Measurements from ENCODE around the gene UNC5CL.
"Not testable (repeated sequence)": the region's sequence is repeated elsewhere in the genome, so short reads cannot be mapped to it uniquely, and the experiment has no call there.

Gene UNC5CL

DNA sequence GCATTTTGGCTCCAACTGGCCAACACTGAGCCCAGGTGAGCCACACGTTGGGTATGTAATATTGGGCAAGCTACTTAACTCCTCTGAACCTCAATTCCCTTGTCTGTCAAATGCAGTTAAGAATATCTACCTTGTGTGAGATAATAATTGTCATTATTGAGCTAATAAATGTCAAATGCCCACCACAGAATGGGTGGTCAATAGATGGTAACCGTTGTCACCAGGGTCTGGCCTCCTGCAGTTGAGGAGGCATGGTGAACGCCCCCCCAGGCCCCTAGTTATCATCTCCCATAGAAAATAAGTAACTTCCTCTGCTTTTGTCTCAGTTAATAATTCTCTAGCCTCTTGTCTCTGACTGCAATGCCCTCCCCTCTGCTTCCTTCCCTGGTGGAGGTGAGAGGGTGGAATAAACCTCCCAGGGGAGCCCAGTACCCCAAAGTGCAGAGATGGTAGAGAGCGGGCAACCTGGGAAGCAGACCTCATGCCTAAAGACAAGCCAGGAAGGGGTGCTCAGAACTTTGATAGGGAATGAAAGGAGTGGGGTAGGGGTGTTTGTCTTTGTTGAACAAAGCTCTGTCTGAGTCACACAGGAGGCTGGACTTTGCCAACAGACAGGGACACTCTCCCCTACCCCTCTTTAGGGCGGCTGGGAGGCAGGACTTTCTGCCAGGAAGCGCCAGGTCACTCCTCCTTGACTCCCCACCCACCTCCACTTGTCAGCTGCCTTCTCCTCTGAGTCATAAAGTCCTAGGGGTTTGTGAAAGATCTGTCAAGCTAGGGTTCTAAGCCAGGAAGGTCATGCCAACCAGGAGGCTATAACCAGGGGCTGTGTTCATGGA is 1.3 kb upstream of the UNC5CL start:
- DNase-seq (ENCODE audit: low read depth): no peak

DNA sequence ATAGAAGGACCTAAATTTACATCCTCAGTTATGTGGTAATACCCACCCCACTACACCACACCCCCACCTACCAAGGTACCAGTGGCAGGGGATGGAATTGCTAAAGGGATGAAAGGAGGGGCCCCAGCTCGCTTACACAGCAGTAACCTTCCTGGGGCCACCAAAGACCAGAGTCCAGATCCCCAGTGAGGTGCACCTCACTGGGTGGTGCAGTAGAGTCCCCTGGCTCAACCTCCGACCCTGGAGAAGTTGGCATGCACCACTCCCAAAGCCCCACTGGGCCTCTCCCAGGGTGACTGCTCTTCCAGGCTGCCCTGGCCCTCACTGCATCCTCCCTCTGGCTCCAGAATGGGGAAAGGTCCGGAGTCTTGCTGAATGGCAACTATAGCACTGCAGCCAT is 816 bp downstream of the UNC5CL start:
- no peak for DNase-seq (ENCODE audit: low read depth)

DNA sequence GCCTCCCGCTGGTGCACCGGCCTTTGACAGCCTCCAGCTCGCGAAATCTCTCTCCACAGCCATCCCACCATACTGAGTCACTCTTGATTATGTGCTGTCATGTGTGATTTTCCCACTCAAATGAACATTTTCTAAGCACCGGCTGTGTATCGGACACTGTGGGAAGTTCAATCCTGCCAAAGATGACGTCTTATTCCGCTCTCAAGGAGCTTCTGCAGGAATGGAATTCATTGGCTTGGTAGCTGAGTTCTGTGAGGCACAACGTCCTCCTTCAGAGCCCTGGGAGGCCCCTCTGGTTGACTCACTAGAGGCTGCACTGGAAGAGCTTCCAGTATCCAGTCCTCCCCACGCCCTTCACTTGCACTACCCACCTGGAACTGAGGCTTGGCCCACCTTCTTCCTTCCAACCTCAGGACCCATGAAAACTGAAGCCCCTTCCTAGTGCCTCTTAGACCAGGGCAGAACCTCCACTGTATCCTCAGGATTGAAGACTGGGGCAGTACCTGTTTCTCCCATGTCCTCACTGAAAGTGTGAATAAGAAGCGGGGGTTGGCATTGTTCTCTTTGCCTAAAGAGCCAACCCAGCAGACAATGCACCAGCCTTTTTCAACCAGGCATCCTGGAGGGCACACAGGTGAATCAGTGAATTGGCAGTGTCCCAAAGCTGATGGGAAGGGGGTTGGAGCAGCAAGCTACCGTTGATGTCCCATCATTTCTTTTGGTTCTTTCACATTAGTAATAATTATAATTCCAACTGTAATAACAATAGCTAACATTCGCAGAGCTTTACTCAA is 1.7 kb downstream of the UNC5CL start:
- no peak for DNase-seq (ENCODE audit: low read depth)

DNA sequence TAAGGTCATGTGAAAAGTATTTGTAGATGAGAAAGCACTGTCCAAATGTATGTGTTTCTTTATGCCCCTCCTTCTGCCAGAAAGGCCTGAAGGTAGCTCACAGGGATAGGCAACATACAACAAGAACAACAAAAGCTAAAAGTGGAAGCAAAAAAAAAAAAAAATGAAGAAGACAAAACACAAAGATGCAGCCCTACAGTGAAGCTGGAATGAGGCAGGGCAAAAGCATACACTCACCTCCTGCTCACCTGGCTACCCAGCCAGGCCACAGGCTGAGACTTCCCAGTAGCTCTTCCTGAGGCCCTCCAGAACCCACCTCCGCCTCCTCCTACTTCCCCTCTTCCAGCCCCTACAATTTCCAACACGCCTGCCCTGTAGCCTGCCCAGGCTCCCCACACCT is 2.4 kb downstream of the UNC5CL start:
- no peak for DNase-seq (ENCODE audit: low read depth)

DNA sequence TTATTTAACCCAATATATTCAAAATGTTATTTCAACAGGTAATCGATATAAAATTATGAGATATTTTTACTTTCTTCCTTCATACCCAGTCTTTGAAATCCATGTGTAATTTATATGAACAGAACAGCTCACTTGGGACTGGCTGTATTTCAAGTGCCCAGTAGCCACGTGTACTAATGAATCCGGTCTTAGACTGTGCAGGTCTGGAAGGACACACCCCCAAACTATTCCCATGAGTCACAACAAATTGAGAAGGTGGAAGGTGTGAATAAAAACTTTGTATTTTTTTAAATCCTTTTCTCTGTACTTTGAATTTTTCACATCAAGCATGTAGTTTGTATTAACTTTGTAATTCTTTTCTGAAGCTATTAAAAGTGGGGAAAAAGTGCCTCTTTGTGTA is 2.8 kb downstream of the UNC5CL start:
- DNase-seq (ENCODE audit: low read depth): no peak

DNA sequence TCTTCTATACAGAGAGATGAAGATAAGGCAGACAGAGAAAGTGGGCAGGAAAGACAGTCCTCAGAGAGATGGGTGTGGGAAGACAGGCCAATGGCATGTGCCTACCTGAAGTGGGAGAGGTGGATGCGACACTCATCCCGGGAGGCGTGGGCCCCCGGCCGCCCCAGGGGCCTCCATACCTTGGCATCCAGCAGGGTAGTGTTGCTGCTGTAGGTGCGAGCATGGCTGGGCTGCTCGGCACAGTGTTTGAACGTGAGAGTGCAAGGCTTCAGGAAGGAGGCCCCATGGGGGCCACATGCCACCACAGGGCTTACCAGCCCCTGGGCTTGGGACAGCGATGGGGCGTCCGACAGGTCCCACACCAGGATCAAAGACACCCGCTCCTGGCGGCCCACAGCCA is 5.2 kb downstream of the UNC5CL start:
- no peak for DNase-seq (ENCODE audit: low read depth)

DNA sequence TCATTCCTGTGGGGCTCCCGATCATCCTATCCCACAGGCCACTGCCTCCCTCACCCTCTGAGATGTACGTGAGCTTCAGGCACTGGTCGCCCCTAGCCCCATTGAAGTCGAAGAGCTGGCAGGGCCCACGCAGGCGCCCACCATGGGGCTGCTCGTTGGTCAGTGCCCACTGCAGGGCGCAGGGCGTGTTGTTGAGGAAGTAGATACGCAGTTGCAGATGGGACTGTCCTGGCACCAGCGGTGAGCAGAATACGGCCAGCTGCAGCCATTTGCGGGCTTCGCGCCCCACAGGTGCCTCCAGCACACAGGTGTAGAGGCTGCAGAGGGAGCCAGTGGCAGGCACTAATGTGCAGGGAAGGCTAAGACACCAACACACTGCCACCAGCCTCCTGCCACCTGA is 6.2 kb downstream of the UNC5CL start:
- DNase-seq (ENCODE audit: low read depth): no peak

DNA sequence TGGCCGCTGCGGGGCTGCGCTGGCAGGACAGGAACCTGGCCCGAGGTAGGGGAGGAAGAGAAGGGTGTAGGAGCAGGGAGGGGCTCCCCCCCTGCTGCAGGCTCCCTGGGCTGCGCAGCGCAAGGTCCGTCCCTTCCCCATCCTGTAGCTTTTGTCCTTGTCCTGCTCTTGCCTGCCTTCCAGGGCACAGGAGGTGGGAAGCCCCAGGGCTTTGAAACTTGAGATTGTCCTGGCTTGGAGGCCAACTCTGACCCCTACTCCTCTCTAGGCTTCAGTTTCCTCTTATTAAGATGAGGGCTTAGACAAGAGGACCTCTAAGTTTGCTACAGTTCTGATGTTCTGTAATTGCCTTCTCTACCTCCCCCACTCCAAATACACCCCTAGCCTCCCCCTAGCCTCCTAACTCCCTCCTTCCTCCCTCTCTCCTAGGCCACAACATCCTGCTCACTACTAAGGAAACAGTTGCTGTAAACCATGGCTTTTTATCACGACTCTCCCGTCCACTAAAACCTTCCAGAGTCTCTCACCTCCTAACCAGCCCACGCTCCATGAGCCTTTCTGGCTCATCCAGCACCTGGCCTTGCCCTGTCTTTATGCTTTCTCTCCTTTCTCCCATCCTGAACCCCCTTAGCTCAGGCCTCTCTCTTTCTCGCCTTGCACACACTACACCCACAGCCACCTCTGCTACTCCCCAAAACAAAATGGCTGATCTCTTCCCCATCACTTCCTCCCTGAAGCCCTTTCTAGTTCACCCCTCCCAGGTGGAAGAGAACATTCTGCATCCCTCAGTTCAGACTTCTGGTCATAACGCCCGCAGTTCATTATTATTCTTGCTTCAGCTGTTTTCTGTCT is 10.2 kb downstream of the UNC5CL start:
- no peak for DNase-seq (ENCODE audit: low read depth)

DNA sequence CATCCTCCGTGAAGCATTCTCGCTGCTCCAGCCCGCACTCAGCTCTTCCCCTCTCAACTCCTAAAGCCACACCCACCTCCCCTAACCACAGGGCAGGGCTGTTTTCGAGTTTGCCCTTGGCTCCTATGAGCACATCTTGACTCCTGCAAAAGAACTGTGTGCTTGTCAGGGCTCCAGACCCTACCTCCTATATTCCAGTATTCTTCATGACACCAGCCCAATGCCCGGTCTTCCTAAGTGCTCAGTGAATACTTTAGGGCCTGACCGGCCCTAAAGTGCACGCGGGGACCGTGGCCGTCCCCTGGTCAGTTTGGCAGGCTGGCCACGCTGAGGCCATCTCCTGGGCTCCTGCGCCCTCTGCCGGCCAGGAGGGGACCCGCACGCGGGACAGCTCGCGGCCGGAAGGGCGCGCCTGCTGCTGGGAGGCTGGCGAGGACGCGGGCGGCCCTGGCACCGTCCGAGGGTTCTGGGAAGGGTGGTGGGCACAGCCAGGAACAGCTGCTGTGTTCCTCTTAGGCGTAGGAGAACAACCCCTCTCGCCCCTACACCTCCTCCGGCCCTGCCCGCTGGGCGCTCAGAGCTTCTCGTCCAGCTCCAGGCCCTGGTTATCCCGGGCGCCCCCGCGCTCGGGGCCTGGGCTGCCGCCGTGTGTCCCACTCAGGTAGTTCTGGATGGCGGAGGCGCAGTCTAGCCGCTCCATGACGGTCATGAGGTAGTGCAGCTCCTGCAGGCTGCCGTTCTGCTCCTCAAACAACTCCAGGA is 11.0 kb downstream of the UNC5CL start:
- peak; percentile 77 for DNase-seq (ENCODE audit: low read depth)

DNA sequence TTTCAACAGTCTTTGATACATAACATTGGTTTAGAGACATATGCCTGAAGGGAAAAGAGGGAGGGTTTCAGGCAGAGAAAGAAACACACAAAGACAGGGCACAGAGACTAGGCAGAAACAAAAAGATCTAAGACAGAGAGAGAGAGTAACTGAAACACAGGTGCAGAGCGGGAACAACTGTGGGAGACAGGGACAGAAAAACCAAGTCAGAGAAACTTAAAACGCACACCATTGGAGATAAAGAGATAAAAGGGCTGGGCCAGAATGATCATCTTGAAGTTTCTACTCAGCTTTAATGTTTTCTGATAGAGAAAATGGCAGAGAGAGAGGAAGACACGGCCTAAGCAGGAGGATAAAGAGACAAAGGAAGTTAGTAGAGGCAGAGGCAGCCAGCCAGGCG is 11.8 kb downstream of the UNC5CL start:
- DNase-seq (ENCODE audit: low read depth): no peak

DNA sequence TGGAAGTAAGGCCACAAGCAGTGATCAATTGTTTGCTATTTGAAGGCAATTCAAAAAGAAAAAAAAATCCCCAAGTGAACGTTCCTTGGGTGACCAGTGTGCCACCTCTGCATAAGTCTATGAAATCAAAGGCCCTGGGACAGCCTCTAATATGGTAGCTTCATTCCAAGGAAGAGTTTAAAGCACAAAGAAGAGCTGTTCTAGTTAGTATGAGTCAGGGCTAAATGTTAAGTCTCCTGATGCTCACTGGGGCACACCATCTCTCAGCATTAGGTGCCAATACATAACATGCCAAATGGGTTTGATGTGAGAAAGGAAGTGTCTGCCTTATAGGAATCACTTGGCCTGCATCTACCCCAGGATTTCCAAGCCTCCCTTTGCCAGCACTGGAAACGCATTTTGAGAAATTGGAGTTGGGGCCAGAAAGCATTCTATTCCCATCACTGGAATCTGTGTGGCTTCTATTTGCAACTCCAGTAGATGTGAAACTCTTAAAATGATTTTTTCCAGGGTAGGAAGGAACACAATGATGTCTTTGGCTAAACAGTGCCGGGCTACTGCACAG is 13.0 kb downstream of the UNC5CL start:
- DNase-seq (ENCODE audit: low read depth): no peak

DNA sequence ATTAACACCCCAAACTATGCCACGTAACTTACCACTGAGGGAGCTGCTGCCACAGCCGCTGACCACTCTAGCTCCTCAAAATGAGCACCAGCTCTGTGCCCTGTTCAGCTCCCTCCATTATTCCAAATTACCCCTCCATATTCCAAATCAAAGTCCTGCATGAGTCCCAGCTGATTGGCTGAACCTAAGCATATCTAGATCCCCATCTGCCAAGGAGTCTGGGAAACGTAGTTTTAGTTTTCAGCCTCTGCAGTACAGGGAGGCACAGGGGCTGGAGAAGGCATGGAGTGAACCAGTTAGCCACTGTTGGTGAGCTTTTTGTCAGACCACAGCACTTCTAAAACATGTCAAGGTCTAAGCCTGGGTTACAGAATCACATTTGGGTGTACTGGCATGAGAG is 15.9 kb downstream of the UNC5CL start:
- no peak for DNase-seq (ENCODE audit: low read depth)

DNA sequence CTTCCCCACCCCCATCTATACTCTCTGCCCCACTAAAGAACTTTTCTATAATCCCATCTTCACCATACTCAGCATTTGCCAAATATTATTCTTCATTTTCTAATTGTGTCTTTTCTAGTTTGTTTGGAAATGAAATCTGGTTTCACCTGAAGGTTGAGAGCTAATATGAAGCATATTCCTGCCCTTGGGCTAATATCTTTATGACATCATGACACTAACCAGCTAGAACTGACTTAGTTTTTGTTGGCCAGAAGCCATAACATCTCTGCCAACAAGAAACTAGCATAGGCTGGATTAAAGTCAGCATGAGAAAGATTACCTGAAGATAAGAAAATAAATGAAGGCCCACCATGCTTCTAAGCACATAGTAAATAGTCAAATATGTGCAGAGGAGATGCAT is 16.7 kb downstream of the UNC5CL start:
- no peak for DNase-seq (ENCODE audit: low read depth)

DNA sequence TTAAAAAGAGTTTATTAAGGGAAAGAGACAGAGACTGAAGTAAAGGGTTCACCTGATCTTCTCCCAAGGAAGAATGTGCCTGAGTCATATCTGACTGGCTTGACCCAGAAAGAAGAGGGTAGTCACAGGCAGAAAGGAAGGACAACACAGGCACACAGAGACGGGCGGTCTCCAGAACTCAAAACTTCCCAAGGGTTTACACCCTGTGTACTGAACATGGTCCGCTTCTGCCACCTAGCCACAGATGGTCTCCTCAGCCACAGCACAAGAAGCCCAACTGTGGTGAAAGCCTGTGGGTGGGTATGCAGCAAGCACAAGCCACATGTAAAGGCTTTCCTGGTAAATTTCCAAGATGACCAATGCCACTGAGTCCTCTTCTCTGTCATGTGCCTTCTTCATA is 17.2 kb downstream of the UNC5CL start:
- DNase-seq (ENCODE audit: low read depth): no peak

DNA sequence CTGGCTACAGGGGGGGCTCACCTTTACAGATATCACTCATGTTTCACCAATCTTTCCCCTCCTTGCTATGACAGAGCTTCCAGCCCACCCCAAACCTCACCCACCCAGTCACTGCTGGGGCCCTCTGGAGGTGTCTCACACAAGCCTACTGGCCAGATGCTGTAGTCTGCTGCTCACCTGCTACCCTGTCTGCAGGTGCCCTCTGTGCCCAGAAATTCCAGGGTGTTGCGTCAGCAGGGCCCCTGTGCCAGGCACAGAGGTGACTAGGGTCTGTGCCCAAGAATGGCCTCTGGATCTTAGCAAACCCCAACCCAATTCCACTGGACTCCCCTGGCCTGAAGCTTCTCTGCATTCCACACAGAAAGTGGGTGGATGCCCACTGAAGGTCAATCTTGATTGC is 21.4 kb downstream of the UNC5CL start:
- no peak for DNase-seq (ENCODE audit: low read depth)

DNA sequence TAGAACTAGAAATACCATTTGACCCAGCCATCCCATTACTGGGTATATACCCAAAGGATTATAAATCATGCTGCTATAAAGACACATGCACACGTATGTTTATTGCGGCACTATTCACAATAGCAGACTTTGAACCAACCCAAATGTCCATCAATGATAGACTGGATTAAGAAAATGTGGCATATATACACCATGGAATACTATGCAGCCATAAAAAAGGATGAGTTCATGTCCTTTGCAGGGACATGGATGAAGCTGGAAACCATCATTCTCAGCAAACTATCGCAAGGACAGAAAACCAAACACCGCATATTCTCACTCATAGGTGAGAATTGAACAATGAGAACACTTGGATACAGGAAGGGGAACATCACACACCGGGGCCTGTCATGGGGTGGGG is 23.2 kb downstream of the UNC5CL start:
- DNase-seq (ENCODE audit: low read depth): not testable (repeated sequence)

DNA sequence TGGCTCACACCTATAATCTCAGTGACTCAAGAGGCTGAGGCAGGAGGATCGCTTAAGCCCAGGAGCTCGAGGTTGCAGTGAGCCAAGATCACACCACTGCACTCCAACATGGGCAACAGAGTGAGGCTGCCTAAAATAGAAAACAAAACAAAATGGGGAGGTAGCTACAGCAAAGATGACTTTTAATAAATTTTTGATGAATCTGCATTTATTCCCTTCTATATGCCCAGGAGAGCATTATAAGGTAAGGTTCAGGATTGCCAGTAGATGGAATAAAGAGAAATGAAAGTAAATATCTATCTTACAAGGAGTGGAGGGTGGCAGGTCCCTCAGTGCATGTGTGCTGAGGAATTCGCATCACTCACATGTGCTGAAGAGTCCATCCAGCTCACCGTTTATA is 24.2 kb downstream of the UNC5CL start:
- no peak for DNase-seq (ENCODE audit: low read depth)

DNA sequence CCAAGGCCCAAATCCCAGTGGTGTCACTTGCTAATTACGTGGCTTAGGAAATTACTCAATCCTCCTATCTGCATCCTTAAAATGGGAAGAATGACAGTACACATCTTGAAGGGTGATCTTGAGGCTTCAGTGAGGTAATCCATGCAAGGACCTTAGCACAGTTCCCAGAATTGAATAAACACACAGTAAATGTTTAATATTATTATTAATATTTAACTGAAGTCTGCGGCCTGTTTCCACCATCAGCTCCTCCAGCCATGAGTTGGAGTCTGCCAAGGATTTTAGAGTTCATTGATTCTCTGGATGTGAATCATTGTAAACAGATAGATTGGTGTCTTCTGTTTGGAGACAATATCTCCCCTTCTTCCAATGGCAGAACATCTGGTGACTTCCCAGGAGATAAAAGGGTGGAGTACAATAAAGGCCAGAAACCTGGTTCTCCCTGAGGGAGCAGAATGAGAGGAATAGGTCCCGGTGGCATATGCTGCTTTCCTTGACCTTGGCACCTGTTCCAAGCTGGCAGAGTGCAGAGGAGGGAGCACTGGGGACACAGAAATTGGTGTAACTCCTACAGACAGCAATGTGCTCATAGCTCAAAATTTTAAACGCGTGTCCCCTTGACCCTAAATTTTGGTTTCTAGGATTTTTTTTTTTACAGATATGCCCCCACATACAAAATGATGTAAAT is 25.4 kb downstream of the UNC5CL start:
- no peak for DNase-seq (ENCODE audit: low read depth)

DNA sequence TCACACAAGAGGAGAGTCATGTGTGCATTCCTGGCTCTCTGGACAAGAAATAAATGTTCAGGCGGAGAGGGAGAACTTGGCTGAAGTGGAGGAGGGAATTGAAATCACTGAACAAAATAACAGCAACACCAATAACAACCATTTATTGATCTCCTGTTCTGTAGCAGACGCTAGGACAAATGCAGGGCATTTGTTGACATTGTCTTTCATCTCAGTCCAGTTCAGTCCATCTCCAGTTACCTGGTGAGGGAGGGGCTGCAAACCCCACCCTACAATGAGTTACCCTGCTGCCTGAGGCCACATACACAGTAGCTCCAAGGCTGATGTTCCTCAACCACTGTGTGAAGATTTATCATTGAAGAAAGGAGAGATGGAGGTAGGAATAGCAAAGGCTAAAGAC is 27.3 kb downstream of the UNC5CL start:
- no peak for DNase-seq (ENCODE audit: low read depth)

DNA sequence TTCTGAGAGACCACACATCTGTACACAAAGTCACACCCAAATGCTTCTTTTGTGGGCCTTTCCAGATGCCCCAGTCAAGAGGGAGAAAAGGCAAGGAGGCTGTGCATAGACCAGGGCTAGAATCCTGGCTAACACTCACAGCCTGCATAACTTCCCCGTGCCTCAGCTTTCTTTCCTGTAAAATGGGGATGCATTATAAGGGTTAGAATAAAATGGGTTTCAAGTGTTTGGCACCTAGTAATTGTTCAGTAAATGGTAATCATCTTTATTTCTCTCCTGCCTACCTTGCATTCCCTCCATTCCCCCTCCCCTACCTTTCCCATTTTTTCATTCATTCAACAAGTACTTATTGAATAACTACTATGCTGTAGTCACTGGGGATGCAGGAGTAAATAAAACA is 29.4 kb downstream of the UNC5CL start:
- no peak for DNase-seq (ENCODE audit: low read depth)

DNA sequence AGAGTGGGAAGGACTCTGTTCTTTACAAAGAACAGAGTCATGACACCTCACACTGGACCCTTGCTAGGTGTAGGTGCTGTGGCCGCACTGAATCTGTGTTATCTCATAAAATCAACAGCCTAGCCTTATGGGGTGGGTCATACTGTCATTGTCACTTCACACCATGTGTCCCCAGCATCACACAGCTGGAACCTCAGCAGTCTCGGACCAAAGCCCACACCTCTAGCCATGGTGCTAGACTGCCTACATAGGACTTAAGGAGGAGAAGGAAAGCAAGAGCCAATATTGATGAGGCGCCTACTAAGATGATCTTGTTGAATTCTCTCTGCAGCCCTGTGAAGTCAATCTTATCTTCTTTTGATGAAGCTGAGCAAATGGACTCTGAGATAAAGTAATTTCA is 31.0 kb downstream of the UNC5CL start:
- DNase-seq (ENCODE audit: low read depth): no peak
